HG03066 (cell line): ENCODE results near the gene STXBP3.
"Not testable (repeated sequence)": the region's sequence is repeated elsewhere in the genome, so short reads cannot be mapped to it uniquely, and the experiment has no call there.

Experiments used
- ATAC-seq: cut with Tn5 transposase; IDR thresholded peaks from one replicate; pipeline ENCODE4 v1.9.1; 2021; ENCODE audit warnings: low read depth; ENCODE audit not compliant: unreplicated experiment

Gene STXBP3

GRCh38 chr1:108728327-108728923 is 18.0 kb upstream of the STXBP3 start:
- ATAC-seq: no peak

- ATAC-seq: no peak
These were observed 17.0 kb upstream of the STXBP3 start for GRCh38 chr1:108729481-108729880.

- no peak for ATAC-seq
These were observed 14.1 kb upstream of the STXBP3 start for GRCh38 chr1:108732398-108732797.

- no peak for ATAC-seq
These were observed 12.2 kb upstream of the STXBP3 start for GRCh38 chr1:108734171-108734865.

GRCh38 chr1:108742253-108742652 is 4.2 kb upstream of the STXBP3 start:
- no peak for ATAC-seq

- ATAC-seq: no peak
These were observed 493 bp upstream of the STXBP3 start for GRCh38 chr1:108745980-108746381.

GRCh38 chr1:108747171-108747850 is 837 bp downstream of the STXBP3 start:
- ATAC-seq: no peak

GRCh38 chr1:108747898-108748297 is 1.4 kb downstream of the STXBP3 start:
- ATAC-seq: no peak

GRCh38 chr1:108749081-108749480 is 2.6 kb downstream of the STXBP3 start:
- no peak for ATAC-seq

GRCh38 chr1:108750476-108751181 is 4.2 kb downstream of the STXBP3 start:
- no peak for ATAC-seq

GRCh38 chr1:108753363-108753762 is 6.9 kb downstream of the STXBP3 start:
- no peak for ATAC-seq

- no peak for ATAC-seq
These were observed 12.3 kb downstream of the STXBP3 start for GRCh38 chr1:108758796-108759195.

- ATAC-seq: no peak
These were observed 20.6 kb downstream of the STXBP3 start for GRCh38 chr1:108767115-108767514.

GRCh38 chr1:108767708-108768107 is 21.2 kb downstream of the STXBP3 start:
- no peak for ATAC-seq

GRCh38 chr1:108777839-108778238 is 31.4 kb downstream of the STXBP3 start:
- ATAC-seq: no peak

GRCh38 chr1:108779455-108779854 is 33.0 kb downstream of the STXBP3 start:
- no peak for ATAC-seq

GRCh38 chr1:108780937-108781574 is 34.6 kb downstream of the STXBP3 start:
- ATAC-seq: no peak

- ATAC-seq: not testable (repeated sequence)
These were observed 35.1 kb downstream of the STXBP3 start for GRCh38 chr1:108781575-108781944.

- no peak for ATAC-seq
These were observed 38.8 kb downstream of the STXBP3 start for GRCh38 chr1:108785264-108785663.

- no peak for ATAC-seq
These were observed 39.4 kb downstream of the STXBP3 start for GRCh38 chr1:108785880-108786279.

- no peak for ATAC-seq
These were observed 45.3 kb downstream of the STXBP3 start for GRCh38 chr1:108791790-108792189.
